Measurements from ENCODE around the gene TMOD2. TPM values are rescaled to one million over a fixed set of nuclear protein-coding genes. Genes with fewer than 3 reads are reported as not detected.

The TMOD2 gene
- total and polyA plus RNA-seq, 2 of the 8 experiments (the other 6 are each of a cell fraction or from before 2014, with no cell fraction given) = 0.80 to 6.5 TPM

- H3K4me2 ChIP-seq (ENCODE audit: insufficient read depth in 1 of 2, low read depth in 2 of 2, low read length in 2 of 2) = no peak overlapping the region
- H3K56ac ChIP-seq (replicated peaks; ENCODE audit: insufficient read length, low read depth, low read length) = no peak overlapping the region
- WGBS, 2 experiments (ENCODE audit: extremely low coverage in 1 of 2, insufficient coverage in 1 of 2, insufficient read length in 1 of 2, insufficient replicate concordance in 2 of 2, low coverage in 1 of 2, low lambda C conversion rate in 2 of 2, missing lambda C conversion rate in 1 of 2) = 97% methylated on average over 3 of the region's 3 CpGs; no CpG with 5 or more reads in 1 of the 2 experiments
- no peak for DNase-seq (ENCODE audit: low read depth in 1 of 2, low spot score in 2 of 2)
- H3K23me2 ChIP-seq (ENCODE audit: low read depth, low read length) = no peaks in the 10 kb centered on the region
- ChIA-PET CTCF (ENCODE audit: partially characterized antibody) (interaction anchor here (1.1 to 1.5 kb wide), 2 partner anchors 74 to 103 kb away, joined by 4 read pairs; no protein-coding TSS in a partner anchor), POLR2A (ENCODE audit: partially characterized antibody) (no interaction called here)
- no peak for FAIRE-seq
- no peaks in the 10 kb centered on the region for H3K79me1 ChIP-seq (ENCODE audit: low read depth, low read length)
- H3K9me3 ChIP-seq (ENCODE audit: insufficient read depth in 2 of 2, low read depth in 1 of 2, low read length in 1 of 2) = no peaks in the 10 kb centered on the region
- no peaks in the 10 kb centered on the region for H3K27me3 ChIP-seq (replicated peaks in 1 of 4; ENCODE audit: control insufficient read depth in 3 of 4, extremely low read depth in 1 of 4, insufficient read depth in 3 of 4, low read length in 3 of 4)
- no peak overlapping the region for H2BK12ac ChIP-seq (ENCODE audit: low read depth, low read length)
- no peak overlapping the region for H4K8ac ChIP-seq (ENCODE audit: extremely low read depth, insufficient read depth, low read length)
- H2AFZ ChIP-seq (ENCODE audit: low read length) = no peak overlapping the region
- no peak overlapping the region for H3K4me3 ChIP-seq (ENCODE audit: extremely low read depth in 1 of 4, insufficient read depth in 2 of 4, low read depth in 3 of 4, low read length in 4 of 4)
- no peak overlapping the region for H2AK5ac ChIP-seq (ENCODE audit: low read depth, low read length)
- no peaks in the 10 kb centered on the region for H3K36me3 ChIP-seq (ENCODE audit: control insufficient read depth in 2 of 4, insufficient read depth in 4 of 4, low read length in 3 of 4)
- no peak overlapping the region for H4K5ac ChIP-seq (ENCODE audit: insufficient read length, low read depth, low read length)
- TF ChIP-seq KDM5A (IDR thresholded peaks at IDR 0.05; ENCODE audit: low read length) (no peak), EZH2 (IDR thresholded peaks at IDR 0.05; ENCODE audit: low read depth, low read length, severe bottlenecking) (no peak), ATF3 (IDR thresholded peaks at IDR 0.05; ENCODE audit: insufficient read depth, low read depth, low read length) (no peak), RAD21 (IDR thresholded peaks at IDR 0.05 in 1 of 2, conservative IDR thresholded peaks at IDR 0.05 in 1 of 2; ENCODE audit: low read depth in 2 of 2, low read length in 2 of 2) (no peak), ZNF274 (IDR thresholded peaks at IDR 0.05; ENCODE audit: borderline replicate concordance, extremely low read depth, low read length) (no peak), CHD2 (IDR thresholded peaks at IDR 0.05; ENCODE audit: low read length) (no peak), RBBP5 (IDR thresholded peaks at IDR 0.05; ENCODE audit: borderline replicate concordance, low read depth, low read length) (no peak), CBX8 (IDR thresholded peaks at IDR 0.05; ENCODE audit: borderline replicate concordance, low read depth, low read length) (no peak), CHD1 (IDR thresholded peaks at IDR 0.05; ENCODE audit: low read depth, low read length) (no peak), FOSL1 (IDR thresholded peaks at IDR 0.05; ENCODE audit: insufficient read depth, low read depth, low read length) (no peak), GABPA (IDR thresholded peaks at IDR 0.05; ENCODE audit: borderline replicate concordance, insufficient read depth, low read length) (no peak), CBX5 (IDR thresholded peaks at IDR 0.05; ENCODE audit: low read depth, low read length) (no peak)
- no peak overlapping the region for H2BK5ac ChIP-seq (ENCODE audit: low read depth, low read length)
- no peak overlapping the region for H2BK20ac ChIP-seq (ENCODE audit: low read length)
- H3K27ac ChIP-seq (ENCODE audit: low read depth, low read length) = no peak overlapping the region
- H4K91ac ChIP-seq (replicated peaks; ENCODE audit: insufficient read length, low read length) = no peak overlapping the region
- H3K4ac ChIP-seq (replicated peaks; ENCODE audit: insufficient read length, low read depth, low read length) = no peak overlapping the region
- H3K23ac ChIP-seq (ENCODE audit: insufficient read length) = no peak overlapping the region
- no peak overlapping the region for H2BK120ac ChIP-seq (replicated peaks; ENCODE audit: low read depth, low read length)
- no peak overlapping the region for H3K9ac ChIP-seq (replicated peaks in 1 of 4; ENCODE audit: extremely low read depth in 1 of 4, low read depth in 3 of 4, low read length in 3 of 4)
- H3K4me1 ChIP-seq (replicated peaks in 1 of 4; ENCODE audit: control insufficient read depth in 3 of 4, insufficient read depth in 4 of 4, low read length in 3 of 4) = no peaks in the 10 kb centered on the region; a peak in 1 of 7 replicates
- H3K79me2 ChIP-seq (ENCODE audit: control insufficient read depth in 1 of 2, insufficient read depth in 2 of 2, low read length in 2 of 2) = no peaks in the 10 kb centered on the region
- H2BK15ac ChIP-seq (ENCODE audit: low read length) = no peak overlapping the region
- no peak overlapping the region for H3K18ac ChIP-seq (ENCODE audit: extremely low read depth, low read length)
- H3K14ac ChIP-seq (ENCODE audit: insufficient read length) = no peak overlapping the region
- H4K20me1 ChIP-seq (replicated peaks in 1 of 2; ENCODE audit: control insufficient read depth in 1 of 2, insufficient read depth in 2 of 2, low read length in 2 of 2) = no peaks in the 10 kb centered on the region
Observed at GRCh38 chr15:51814606-51815005, 63.2 kb downstream of the TMOD2 start.

Measured in H1 (cell line).